Neutrophil (primary cell): ENCODE results near the gene SPAAR.

ENCODE experiments used
- H3K27ac ChIP-seq: fragments of 200-600 bp; sonication (generic); 2 replicates; pipeline ENCODE4 v1.5.1; 2016; ENCODE audit warnings: mild to moderate bottlenecking, moderate library complexity
- H3K27me3 ChIP-seq: fragments of 200-600 bp; sonication (generic); 2 replicates; pipeline ENCODE4 v1.6.0; 2016; ENCODE audit warnings: mild to moderate bottlenecking
- H3K36me3 ChIP-seq: fragments of 200-600 bp; sonication (generic); 2 replicates; pipeline ENCODE4 v1.5.1; 2017
- H3K4me1 ChIP-seq, 2 experiments: fragments of 200-600 bp in 1 of 2; sonication (generic) in 1 of 2; 1 replicate in 1 of 2; 2 replicates in 1 of 2; pipeline versions ENCODE4 v1.5.1 to v1.6.1; 2013 to 2016; ENCODE audit warnings: low read depth in 1 of 2, low read length in 1 of 2, mild to moderate bottlenecking in 1 of 2, moderate library complexity in 1 of 2; ENCODE audit not compliant: control insufficient read depth in 1 of 2, insufficient read depth in 1 of 2
- H3K4me3 ChIP-seq, 2 experiments: fragments of 200-600 bp in 1 of 2; sonication (generic) in 1 of 2; 1 replicate in 1 of 2; 2 replicates in 1 of 2; pipeline ENCODE4 v1.5.1; 2013 to 2016; ENCODE audit warnings: low read depth in 1 of 2, low read length in 1 of 2, mild to moderate bottlenecking in 1 of 2, moderate library complexity in 1 of 2
- H3K9me3 ChIP-seq: fragments of 200-600 bp; sonication (generic); 2 replicates; pipeline ENCODE4 v1.5.1; 2016
- CTCF ChIP-seq: fragments of 200-600 bp; sonication (generic); IDR thresholded peaks from 2 replicates; pipeline ENCODE4 v1.5.1; 2016; ENCODE audit warnings: antibody characterized with exemption

The SPAAR gene

GRCh38 chr9:35920051-35920620 is 10.8 kb downstream of the SPAAR start:
- Histone ChIP-seq H3K9me3 (no peaks in the 10 kb centered on the region), H3K4me1 (no peaks in the 10 kb centered on the region), H3K36me3 (no peaks in the 10 kb centered on the region), H3K27me3 (no peaks in the 10 kb centered on the region), H3K27ac (no peak overlapping the region), H3K4me3 (no peak overlapping the region)
- TF ChIP-seq CTCF: no peak

- no peak for TF ChIP-seq CTCF
- H3K27ac ChIP-seq: no peak overlapping the region
- H3K27me3 ChIP-seq: no peaks in the 10 kb centered on the region
- H3K4me1 ChIP-seq: no peaks in the 10 kb centered on the region
- no peak overlapping the region for H3K4me3 ChIP-seq
- no peaks in the 10 kb centered on the region for H3K9me3 ChIP-seq
- H3K36me3 ChIP-seq: no peaks in the 10 kb centered on the region
These were observed 14.3 kb downstream of the SPAAR start for GRCh38 chr9:35923598-35923926.

- H3K27me3 ChIP-seq: no peaks in the 10 kb centered on the region
- no peak overlapping the region for H3K27ac ChIP-seq
- no peaks in the 10 kb centered on the region for H3K36me3 ChIP-seq
- TF ChIP-seq CTCF: no peak
- H3K4me3 ChIP-seq: no peak overlapping the region
- no peaks in the 10 kb centered on the region for H3K9me3 ChIP-seq
- H3K4me1 ChIP-seq: no peaks in the 10 kb centered on the region
These were observed 14.9 kb downstream of the SPAAR start for GRCh38 chr9:35923927-35924763.

- no peaks in the 10 kb centered on the region for H3K4me1 ChIP-seq
- no peaks in the 10 kb centered on the region for H3K27me3 ChIP-seq
- no peaks in the 10 kb centered on the region for H3K9me3 ChIP-seq
- no peak overlapping the region for H3K4me3 ChIP-seq
- H3K27ac ChIP-seq: no peak overlapping the region
- no peaks in the 10 kb centered on the region for H3K36me3 ChIP-seq
- no peak for TF ChIP-seq CTCF
These were observed 19.5 kb downstream of the SPAAR start for GRCh38 chr9:35928591-35929452.

- Histone ChIP-seq H3K27me3 (no peaks in the 10 kb centered on the region), H3K4me1 (no peaks in the 10 kb centered on the region), H3K4me3 (no peak overlapping the region), H3K36me3 (no peaks in the 10 kb centered on the region), H3K27ac (no peak overlapping the region), H3K9me3 (no peaks in the 10 kb centered on the region)
- TF ChIP-seq CTCF: no peak
These were observed 20.1 kb downstream of the SPAAR start for GRCh38 chr9:35929453-35929718.
